ENCODE data around the gene JMJD8. TPM values are rescaled to one million over a fixed set of nuclear protein-coding genes. Genes with fewer than 3 reads are reported as not detected.

The JMJD8 gene
- total RNA-seq, 1 donor from 2014 or later: 158 TPM

DNA sequence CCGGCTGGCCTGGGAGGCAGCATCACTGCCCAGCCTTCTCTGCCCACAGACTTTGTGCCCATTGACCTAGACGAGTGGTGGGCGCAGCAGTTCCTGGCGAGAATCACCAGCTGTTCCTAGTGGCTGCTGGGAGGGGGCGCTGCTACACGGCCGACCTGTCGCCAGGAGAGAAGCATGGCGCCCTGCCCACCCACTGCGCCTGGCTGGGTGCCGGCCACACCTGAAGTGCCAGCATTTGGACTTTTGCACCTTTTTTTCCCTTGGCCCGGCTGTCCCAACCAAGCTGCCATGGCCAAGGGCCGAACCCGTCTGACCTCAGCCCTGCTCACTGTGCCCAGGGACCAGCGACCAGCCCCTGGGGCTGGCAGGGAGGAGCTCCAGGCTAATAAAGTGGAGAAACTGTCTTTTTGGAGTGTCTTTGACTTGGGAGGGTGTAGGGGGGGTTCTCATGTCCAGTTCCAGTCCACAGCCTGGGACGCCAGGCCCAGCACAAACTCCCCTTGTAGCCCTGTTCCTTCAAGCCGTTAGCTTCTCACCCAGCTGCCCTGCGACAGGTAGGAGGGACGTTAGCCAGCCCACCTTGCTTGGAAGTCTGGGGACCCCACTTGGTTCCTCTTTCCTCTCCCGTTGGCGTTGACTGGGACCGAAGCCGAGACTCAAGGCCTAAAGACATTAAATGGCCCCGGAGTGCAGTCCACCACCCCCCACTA, 35.9 kb downstream of the JMJD8 start:
- peaks cover 9 to 19% of the 10 kb centered on the region in 2 donors for H3K4me1 ChIP-seq
- H3K36me3 ChIP-seq: no peaks in the 10 kb centered on the region
- H3K4me3 ChIP-seq: peak overlapping the region; percentile 76 to 91

DNA sequence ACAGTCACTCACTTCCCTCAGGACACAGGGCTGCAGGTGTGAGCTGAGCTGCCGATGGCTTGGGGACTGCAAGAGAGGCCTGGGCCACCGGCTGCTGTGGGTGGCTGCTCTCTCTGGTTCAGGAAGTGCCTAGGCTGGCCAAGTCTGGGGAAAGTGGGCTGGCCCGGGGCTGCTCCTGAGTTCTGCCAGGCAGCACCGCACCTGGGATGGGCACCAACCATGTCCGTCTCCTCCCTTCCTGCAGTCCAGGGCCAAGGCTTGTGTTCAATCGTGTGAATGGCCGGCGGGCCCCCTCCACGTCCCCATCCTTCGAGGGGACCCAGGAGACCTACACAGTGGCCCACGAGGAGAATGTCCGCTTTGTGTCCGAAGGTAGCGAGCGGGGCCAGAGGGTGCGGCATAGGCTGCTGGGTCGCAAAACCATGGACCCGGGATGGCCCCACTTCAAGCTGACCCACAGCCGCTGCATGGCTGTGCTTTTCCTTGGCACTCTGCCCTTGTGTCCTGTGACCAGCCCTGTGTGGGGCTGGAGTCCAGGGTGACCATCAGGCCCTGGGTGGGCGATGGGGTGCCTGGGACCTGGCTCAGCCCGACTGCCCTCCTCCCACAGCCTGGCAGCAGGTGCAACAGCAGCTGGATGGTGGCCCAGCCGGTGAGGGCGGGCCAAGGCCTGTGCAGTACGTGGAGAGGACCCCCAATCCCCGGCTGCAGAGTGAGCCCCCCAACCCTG, 36.8 kb downstream of the JMJD8 start:
- intact Hi-C loops (cut with DNase I): no loop called here
- no peak for DNase-seq (ENCODE audit: low spot score in 2 of 2)
- Histone ChIP-seq H3K4me3 (peak overlapping the region in 1 of 2 donors; percentile 76), H3K9me3 (no peaks in the 10 kb centered on the region), H3K27me3 (no peaks in the 10 kb centered on the region), H3K4me1 (peaks cover 15 to 27% of the 10 kb centered on the region in 2 donors), H3K36me3 (no peaks in the 10 kb centered on the region), H3K27ac (no peak overlapping the region)
- TF ChIP-seq, protein P1, sequence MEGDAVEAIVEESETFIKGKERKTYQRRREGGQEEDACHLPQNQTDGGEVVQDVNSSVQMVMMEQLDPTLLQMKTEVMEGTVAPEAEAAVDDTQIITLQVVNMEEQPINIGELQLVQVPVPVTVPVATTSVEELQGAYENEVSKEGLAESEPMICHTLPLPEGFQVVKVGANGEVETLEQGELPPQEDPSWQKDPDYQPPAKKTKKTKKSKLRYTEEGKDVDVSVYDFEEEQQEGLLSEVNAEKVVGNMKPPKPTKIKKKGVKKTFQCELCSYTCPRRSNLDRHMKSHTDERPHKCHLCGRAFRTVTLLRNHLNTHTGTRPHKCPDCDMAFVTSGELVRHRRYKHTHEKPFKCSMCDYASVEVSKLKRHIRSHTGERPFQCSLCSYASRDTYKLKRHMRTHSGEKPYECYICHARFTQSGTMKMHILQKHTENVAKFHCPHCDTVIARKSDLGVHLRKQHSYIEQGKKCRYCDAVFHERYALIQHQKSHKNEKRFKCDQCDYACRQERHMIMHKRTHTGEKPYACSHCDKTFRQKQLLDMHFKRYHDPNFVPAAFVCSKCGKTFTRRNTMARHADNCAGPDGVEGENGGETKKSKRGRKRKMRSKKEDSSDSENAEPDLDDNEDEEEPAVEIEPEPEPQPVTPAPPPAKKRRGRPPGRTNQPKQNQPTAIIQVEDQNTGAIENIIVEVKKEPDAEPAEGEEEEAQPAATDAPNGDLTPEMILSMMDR (IDR thresholded peaks at IDR 0.05): no peak

More for the DNA sequence above, 35.9 kb downstream of the JMJD8 start:
- H3K9me3 ChIP-seq: no peaks in the 10 kb centered on the region
- DNase-seq (ENCODE audit: low spot score in 2 of 2): no peak
- TF ChIP-seq, protein P1 (IDR thresholded peaks at IDR 0.05): peak in 1 of 3 experiments; percentile 16
- H3K27me3 ChIP-seq: no peaks in the 10 kb centered on the region
- intact Hi-C loops (cut with DNase I): no loop called here
- peak overlapping the region; percentile 83 to 87 for H3K27ac ChIP-seq

DNA sequence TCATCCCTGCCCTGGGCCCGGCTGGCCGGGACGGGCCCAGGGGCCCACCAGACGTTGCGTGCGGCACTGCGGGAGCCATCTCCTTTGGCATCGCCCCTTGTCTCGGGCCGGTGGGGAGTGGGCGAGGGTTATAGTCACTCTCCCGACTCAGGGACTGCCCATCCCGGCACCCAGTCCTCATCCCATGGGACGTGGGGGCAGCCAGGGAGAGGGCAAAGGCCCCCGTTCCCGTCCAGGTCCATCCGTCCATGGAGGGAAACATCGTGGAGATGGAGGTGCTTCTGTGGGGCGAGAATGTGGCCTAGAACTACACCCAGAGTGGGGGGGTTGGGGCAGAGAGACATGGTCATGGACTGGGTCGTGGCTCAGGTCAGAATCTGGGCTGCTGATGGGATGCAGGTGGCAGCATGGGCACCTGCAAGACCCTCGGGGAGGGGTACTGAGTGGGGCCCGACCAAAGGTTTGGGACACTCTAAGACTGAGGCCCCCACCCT, 37.4 kb downstream of the JMJD8 start:
- Histone ChIP-seq H3K4me3 (no peak overlapping the region), H3K4me1 (peaks cover 15 to 28% of the 10 kb centered on the region in 2 donors), H3K27me3 (no peaks in the 10 kb centered on the region), H3K9me3 (no peaks in the 10 kb centered on the region), H3K36me3 (no peaks in the 10 kb centered on the region), H3K27ac (no peak overlapping the region)
- no peak for DNase-seq (ENCODE audit: low spot score in 2 of 2)
- TF ChIP-seq, protein P1 (IDR thresholded peaks at IDR 0.05): no peak
- intact Hi-C loops (cut with DNase I): no loop called here

DNA sequence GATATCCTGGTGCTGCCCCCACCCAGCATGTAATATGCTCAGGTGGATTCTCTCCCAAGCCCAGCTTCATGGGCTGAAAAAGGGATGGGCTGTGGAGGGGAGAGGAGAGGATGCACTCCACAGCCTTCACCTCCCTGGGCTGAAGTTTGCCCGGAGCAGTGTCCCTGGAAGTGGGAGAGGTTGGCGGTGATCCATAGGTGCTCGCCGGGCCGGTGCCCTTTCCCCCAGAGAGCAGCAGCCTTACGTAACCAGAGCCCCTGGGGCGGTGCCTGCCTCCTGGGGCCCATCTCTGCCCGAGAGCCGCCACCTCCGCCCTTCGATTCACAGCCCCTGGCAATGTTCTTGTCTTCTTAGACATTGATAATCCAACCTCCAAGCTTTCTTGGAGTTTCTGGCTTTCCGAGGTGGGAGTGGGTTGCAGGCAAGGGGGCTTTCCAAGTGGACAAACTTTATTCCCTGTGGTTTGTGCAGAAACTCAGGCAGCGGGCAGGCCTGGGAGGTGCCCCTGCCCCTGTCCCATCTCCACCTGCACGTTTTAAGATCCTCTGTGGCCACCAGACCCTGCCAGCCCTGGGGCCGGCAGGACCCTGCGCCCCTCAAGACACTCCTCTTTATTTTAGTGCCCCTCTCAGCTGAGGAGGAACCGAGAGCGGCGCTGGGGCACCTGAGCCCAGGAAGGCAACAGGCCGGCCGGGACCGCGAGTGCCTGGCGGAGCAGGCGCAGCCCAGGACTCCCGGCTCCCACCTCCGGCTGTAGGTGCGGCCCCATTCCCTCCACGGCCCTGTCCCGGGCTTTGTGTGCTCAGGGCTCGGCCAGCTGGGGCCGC, 38.1 kb downstream of the JMJD8 start:
- no peak for DNase-seq (ENCODE audit: low spot score in 2 of 2)
- TF ChIP-seq, protein P1 (IDR thresholded peaks at IDR 0.05): no peak
- Histone ChIP-seq H3K4me3 (no peak overlapping the region), H3K4me1 (peaks cover 15 to 32% of the 10 kb centered on the region in 2 donors), H3K27me3 (no peaks in the 10 kb centered on the region), H3K36me3 (no peaks in the 10 kb centered on the region), H3K27ac (no peak overlapping the region), H3K9me3 (no peaks in the 10 kb centered on the region)
- intact Hi-C loops (cut with DNase I): no loop called here

DNA sequence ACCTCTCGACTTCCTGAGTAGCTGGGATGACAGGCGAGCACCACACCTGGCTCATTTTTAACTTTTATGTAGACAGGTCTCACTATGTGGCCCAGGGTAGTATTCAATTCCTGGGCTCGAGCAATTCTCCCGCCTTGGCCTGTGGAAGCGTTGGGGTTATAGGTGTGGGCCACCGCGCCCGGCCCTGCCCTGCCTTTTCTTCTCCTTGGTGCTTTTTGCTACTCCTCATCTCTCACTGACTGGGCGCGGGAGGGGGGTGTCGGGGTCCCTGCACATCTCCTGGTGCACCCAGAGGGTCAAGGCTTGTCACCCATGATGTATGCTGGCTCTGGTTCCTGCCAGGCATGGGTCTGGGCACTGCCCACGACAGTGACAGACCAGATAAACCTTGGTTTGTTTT, 39.6 kb downstream of the JMJD8 start:
- H3K4me1 ChIP-seq: peaks cover 15 to 26% of the 10 kb centered on the region in 2 donors
- no peaks in the 10 kb centered on the region for H3K36me3 ChIP-seq
- H3K4me3 ChIP-seq: no peak overlapping the region
- H3K9me3 ChIP-seq: no peaks in the 10 kb centered on the region
- no peak for DNase-seq (ENCODE audit: low spot score in 2 of 2)
- H3K27me3 ChIP-seq: no peaks in the 10 kb centered on the region
- intact Hi-C loops (cut with DNase I): no loop called here
- TF ChIP-seq, protein P1 (IDR thresholded peaks at IDR 0.05): no peak
- H3K27ac ChIP-seq: no peak overlapping the region
